UCSD-AML1 (cell line): ENCODE measurements around the gene ATOSA.

Experiments used
- DNase-seq: peaks from one replicate; lab custom pipeline; 2025; ENCODE audit not compliant: unreplicated experiment; lab: John Stamatoyannopoulos, UW

Gene ATOSA

GRCh38 chr15:52679232-52680040, at the start of gene ATOSA:
Gene ATOSA (minus strand): TSS chr15:52679388. CDS start chr15:52678021, 1,367 bp downstream.
- DNase-seq, result peak; percentile 82

GRCh38 chr15:52728899-52729298, 49.7 kb upstream of the ATOSA start:
- DNase-seq, result no peak

GRCh38 chr15:52727815-52728214, 48.6 kb upstream of the ATOSA start:
- DNase-seq, result no peak

GRCh38 chr15:52726195-52726594, 47.0 kb upstream of the ATOSA start:
- no peak for DNase-seq

- DNase-seq, result no peak
These were observed 39.4 kb upstream of the ATOSA start for GRCh38 chr15:52718551-52718950.

GRCh38 chr15:52717924-52718323, 38.7 kb upstream of the ATOSA start:
- DNase-seq, result no peak

GRCh38 chr15:52717481-52717880, 38.3 kb upstream of the ATOSA start:
- DNase-seq, result no peak

- no peak for DNase-seq
These were observed 37.3 kb upstream of the ATOSA start for GRCh38 chr15:52716536-52716935.

- no peak for DNase-seq
These were observed 36.2 kb upstream of the ATOSA start for GRCh38 chr15:52715411-52715810.

- DNase-seq, result peak; percentile 53
These were observed 35.8 kb upstream of the ATOSA start for GRCh38 chr15:52714968-52715367.

- no peak for DNase-seq
These were observed 31.7 kb upstream of the ATOSA start for GRCh38 chr15:52710708-52711389.

GRCh38 chr15:52710050-52710707, 31.0 kb upstream of the ATOSA start:
- DNase-seq, result no peak

- DNase-seq, result no peak
These were observed 30.2 kb upstream of the ATOSA start for GRCh38 chr15:52709187-52709981.

- DNase-seq, result no peak
These were observed 26.9 kb upstream of the ATOSA start for GRCh38 chr15:52706091-52706490.

GRCh38 chr15:52702390-52702789, 23.2 kb upstream of the ATOSA start:
- DNase-seq, result no peak

- DNase-seq, result no peak
These were observed 20.3 kb upstream of the ATOSA start for GRCh38 chr15:52699457-52699856.

GRCh38 chr15:52698514-52698913, 19.3 kb upstream of the ATOSA start:
- no peak for DNase-seq

- no peak for DNase-seq
These were observed 17.9 kb upstream of the ATOSA start for GRCh38 chr15:52697051-52697450.

- no peak for DNase-seq
These were observed 16.0 kb upstream of the ATOSA start for GRCh38 chr15:52695154-52695553.

- no peak for DNase-seq
These were observed 10.4 kb upstream of the ATOSA start for GRCh38 chr15:52689562-52689961.

- DNase-seq, result no peak
These were observed 4.4 kb upstream of the ATOSA start for GRCh38 chr15:52683580-52683979.
